Subcutaneous adipose tissue (tissue), 4 donors: Measurements from ENCODE around the gene FAM78B. TPM values are rescaled to one million over a fixed set of nuclear protein-coding genes. Genes with fewer than 3 reads are reported as not detected.

Source experiments
- total RNA-seq, 4 donors: library from RNA; depleted of rRNA; stranded (reverse); fragments of >200 nt; gene quantifications; one replicate each; pipeline ENCODE4 v1.1.0, GENCODE V29; 2016
- TF ChIP-seq, protein P1 (sequence below): fragments of 450-650 bp; IDR thresholded peaks from one replicate; pipeline ENCODE4 v1.5.1; 2016; ENCODE audit warnings: low read depth, mild to moderate bottlenecking, control low read depth, antibody characterized with exemption, moderate library complexity

The FAM78B gene, protein sequence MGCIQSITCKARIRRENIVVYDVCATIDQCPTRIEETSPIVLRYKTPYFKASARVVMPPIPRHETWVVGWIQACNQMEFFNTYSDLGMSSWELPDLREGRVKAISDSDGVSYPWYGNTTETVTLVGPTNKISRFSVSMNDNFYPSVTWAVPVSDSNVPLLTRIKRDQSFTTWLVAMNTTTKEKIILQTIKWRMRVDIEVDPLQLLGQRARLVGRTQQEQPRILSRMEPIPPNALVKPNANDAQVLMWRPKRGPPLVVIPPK
- 1 to 10 TPM in 2 of 4 donors, under 1 TPM in 2; 0.44 to 2.9 (median 1.0) TPM for total RNA-seq

DNA sequence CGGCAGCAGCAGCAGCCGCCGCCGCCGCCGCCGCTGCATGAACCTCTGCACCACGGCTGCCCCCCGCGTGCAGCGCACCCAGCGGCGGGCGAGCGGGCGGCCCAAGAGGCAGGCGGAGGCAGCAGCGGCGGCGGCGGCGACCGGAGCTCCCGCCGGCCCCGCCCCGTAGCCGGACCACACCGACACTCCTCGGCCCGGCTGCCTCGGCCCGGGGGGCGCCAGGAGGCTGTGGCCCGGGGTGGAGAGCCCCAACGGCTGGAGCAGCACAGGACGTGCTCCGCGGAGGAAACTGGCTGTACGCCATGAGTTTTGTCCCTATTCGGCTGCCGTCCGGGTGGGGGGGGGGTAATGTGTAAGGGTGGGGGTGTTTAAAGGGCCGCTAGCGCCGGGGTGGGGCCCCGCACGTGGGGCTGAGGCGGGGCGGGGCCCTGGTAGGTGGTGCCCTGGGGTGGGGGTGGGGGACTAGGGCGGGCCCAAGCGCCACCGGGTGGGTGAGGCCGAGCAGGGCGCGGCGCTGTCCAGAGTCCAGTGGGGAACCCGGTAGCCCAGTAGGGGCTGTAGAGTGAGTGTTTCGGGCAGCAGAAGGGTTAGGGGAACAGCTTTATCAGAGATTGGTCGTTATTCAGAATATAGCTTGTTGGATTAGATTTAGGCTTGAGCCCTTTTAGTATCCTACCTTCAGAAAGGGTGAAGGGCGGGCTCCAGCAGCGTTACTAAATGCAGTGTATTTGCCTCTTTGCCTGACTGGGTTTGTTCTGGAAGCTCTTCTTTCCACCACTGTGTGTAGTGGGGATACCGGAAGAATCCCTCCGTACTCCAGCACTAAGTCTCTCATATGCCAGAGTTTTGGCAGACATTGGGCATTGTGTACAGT is at the start of gene FAM78B:
Gene FAM78B, minus strand, starts transcription at position 304 of the 874 bp plus-strand sequence. CDS start 753 bp downstream, outside the sequence.
- TF ChIP-seq, protein P1, sequence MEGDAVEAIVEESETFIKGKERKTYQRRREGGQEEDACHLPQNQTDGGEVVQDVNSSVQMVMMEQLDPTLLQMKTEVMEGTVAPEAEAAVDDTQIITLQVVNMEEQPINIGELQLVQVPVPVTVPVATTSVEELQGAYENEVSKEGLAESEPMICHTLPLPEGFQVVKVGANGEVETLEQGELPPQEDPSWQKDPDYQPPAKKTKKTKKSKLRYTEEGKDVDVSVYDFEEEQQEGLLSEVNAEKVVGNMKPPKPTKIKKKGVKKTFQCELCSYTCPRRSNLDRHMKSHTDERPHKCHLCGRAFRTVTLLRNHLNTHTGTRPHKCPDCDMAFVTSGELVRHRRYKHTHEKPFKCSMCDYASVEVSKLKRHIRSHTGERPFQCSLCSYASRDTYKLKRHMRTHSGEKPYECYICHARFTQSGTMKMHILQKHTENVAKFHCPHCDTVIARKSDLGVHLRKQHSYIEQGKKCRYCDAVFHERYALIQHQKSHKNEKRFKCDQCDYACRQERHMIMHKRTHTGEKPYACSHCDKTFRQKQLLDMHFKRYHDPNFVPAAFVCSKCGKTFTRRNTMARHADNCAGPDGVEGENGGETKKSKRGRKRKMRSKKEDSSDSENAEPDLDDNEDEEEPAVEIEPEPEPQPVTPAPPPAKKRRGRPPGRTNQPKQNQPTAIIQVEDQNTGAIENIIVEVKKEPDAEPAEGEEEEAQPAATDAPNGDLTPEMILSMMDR = no peak

DNA sequence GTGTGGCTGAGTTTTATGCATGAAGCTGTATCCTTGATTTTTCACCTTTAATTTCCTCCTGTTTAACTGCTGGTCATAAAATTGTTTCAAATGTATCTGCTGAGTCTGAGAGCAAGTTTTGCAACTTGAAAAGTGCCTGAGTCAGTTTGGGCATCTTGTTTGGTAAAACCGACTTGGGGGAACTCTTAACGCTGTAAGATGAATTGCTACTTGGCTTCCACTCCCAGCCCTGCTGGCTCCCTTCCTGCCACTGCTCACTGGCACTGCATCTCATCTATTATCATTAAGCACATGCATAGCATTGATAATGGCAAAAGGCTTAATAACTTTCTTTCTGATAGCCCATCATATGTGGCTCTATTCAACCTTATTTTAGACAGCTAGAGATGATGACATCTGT is 35.7 kb upstream of the FAM78B start:
- TF ChIP-seq, protein P1 = no peak

DNA sequence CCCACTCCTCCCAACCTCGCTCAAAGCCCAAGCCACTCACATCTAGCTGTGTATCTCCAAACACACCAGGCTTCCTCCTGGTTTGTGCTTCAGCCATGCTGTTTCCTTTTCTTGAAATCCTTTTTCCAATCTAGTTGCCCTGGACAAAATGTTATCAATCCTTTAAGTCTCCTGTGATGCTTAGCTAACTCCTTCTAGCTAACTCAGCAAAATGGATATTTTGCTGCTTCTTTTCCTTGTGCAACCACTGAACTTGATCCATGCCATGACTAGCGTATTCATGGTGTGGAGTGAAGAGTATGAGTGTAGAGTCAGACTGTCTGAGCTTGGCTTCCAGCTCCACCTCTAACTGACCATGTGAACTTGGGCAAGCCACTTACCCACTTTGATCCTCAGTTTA is 33.9 kb upstream of the FAM78B start:
- TF ChIP-seq, protein P1 = no peak

DNA sequence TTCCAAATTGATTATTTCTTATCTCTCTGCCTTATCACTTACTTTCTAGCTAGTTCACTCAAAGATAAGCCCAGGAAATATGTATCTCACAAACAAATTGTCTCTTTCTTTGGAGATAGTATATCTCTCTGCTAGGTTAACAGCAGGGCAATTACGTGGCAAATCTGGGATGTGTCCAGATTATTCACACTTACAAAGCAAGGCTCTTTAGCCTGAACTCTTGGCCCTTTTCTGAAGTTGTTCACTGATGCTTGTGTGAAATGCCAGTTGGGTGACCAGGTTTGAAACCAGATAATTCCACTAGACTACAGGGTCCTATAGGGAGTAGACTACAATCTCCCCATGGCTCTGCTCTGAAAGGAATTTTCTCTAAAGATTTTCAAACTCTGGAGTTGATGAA is 30.8 kb upstream of the FAM78B start:
- TF ChIP-seq, protein P1 = no peak

DNA sequence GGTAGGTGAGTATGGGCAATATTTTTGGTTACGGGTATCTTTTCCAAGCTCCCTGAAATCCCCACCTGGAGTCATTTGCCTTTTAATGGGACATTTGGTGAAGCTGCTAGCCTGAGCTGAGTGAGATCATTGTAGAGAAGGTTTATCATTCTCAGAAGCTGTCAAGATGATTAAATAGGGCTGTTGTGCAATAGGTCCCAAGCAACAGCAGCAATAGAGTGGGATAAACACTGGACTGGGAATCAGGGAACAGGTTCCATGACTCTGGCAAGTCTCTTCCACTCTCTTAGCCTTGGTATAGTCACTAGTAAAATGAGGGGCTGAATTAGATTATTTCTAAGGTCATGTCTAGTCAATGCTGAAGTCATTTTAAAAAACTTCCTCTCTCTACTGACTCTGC is 30.3 kb upstream of the FAM78B start:
- TF ChIP-seq, protein P1 = no peak

- TF ChIP-seq, protein P1 = no peak
These were observed 26.4 kb upstream of the FAM78B start for GRCh38 chr1:166193057-166193698.

- TF ChIP-seq, protein P1 = no peak
These were observed 23.6 kb upstream of the FAM78B start for GRCh38 chr1:166190400-166190799.
